Thoracic aorta (tissue), 2 donors: ENCODE measurements around the gene LYZ. TPM values are rescaled to one million over a fixed set of nuclear protein-coding genes. Genes with fewer than 3 reads are reported as not detected.

Experiments
- ATAC-seq: fragments of 150-250 bp; one replicate; pipeline ENCODE4 v1.8.0; 2017; ENCODE audit warnings: low read depth; ENCODE audit not compliant: insufficient number of reproducible peaks, low FRiP score
- DNase-seq: peaks from one replicate; pipeline ENCODE4 v3.0.0-alpha.2; 2020; ENCODE audit warnings: low spot score
- H3K27ac ChIP-seq, 2 donors: fragments of 200-600 bp; sonication (generic); 1 replicate in 1 of 2; 2 replicates in 1 of 2; pipeline ENCODE4 v1.5.1; 2016; ENCODE audit warnings: mild to moderate bottlenecking in 2 of 2, moderate library complexity in 2 of 2
- H3K27me3 ChIP-seq: fragments of 200-600 bp; sonication (generic); replicated peaks from 2 replicates; pipeline ENCODE4 v1.6.0; 2016; ENCODE audit warnings: mild to moderate bottlenecking; ENCODE audit not compliant: insufficient read depth
- H3K36me3 ChIP-seq: fragments of 200-600 bp; sonication (generic); one replicate; pipeline ENCODE4 v1.5.1; 2016
- H3K4me1 ChIP-seq, 2 donors: fragments of 200-600 bp; sonication (generic); 1 replicate in 1 of 2; 2 replicates in 1 of 2; pipeline versions ENCODE4 v1.5.1 to v1.6.0; 2016; ENCODE audit warnings: low read depth in 2 of 2, mild to moderate bottlenecking in 1 of 2; ENCODE audit not compliant: control insufficient read depth in 1 of 2
- H3K4me3 ChIP-seq: fragments of 200-600 bp; sonication (generic); 2 replicates; pipeline ENCODE4 v1.5.1; 2016; ENCODE audit warnings: mild to moderate bottlenecking
- H3K9me3 ChIP-seq: fragments of 200-600 bp; sonication (generic); 2 replicates; pipeline ENCODE4 v1.5.1; 2016
- CTCF ChIP-seq: fragments of 200-600 bp; sonication (generic); IDR thresholded peaks from one replicate; pipeline ENCODE4 v1.5.1; 2019; ENCODE audit warnings: antibody characterized with exemption
- total RNA-seq, 2 donors: library from RNA; depleted of rRNA; stranded (reverse); fragments of >200 nt; gene quantifications; one replicate each; pipeline versions ENCODE4 v1.1.0 to v1.2.3, GENCODE V29; 2016

LYZ gene
- total RNA-seq, 2 donors from 2014 or later, result 91.2 to 99.9 TPM

- TF ChIP-seq CTCF, result no peak
- H3K36me3 ChIP-seq, result no peaks in the 10 kb centered on the region
- H3K27ac ChIP-seq, result no peak overlapping the region
- H3K27me3 ChIP-seq, result no peaks in the 10 kb centered on the region
- no peaks in the 10 kb centered on the region for H3K4me1 ChIP-seq
- no peak for DNase-seq
- no peak overlapping the region for H3K4me3 ChIP-seq
- H3K9me3 ChIP-seq, result no peaks in the 10 kb centered on the region
- ATAC-seq, result no peak
Measured at GRCh38 chr12:69318225-69318624, 30.0 kb upstream of the LYZ start.

DNA sequence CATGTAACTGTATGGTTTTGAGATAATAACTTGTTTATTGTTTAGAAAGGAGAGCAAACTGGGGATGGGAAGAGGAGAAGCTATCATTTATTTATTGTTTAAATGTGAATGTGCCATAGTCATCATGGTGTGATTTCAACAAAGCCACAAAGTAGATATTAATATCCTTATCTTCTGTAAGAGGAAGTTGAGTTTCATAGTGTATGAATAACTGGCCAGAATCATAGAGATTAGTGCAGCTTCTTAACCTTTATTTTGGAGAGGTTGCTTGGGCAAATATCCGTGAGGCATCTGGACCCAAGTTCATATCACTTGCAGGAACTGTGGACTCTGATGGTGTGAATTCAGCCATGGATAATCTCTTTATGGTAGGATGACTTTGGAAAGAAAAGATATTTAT lies 26.8 kb upstream of the LYZ start:
- Histone ChIP-seq H3K27ac (no peak overlapping the region), H3K4me3 (no peak overlapping the region), H3K9me3 (no peaks in the 10 kb centered on the region), H3K36me3 (no peaks in the 10 kb centered on the region), H3K27me3 (no peaks in the 10 kb centered on the region), H3K4me1 (no peaks in the 10 kb centered on the region)
- no peak for ATAC-seq
- TF ChIP-seq CTCF, result no peak
- no peak for DNase-seq

DNA sequence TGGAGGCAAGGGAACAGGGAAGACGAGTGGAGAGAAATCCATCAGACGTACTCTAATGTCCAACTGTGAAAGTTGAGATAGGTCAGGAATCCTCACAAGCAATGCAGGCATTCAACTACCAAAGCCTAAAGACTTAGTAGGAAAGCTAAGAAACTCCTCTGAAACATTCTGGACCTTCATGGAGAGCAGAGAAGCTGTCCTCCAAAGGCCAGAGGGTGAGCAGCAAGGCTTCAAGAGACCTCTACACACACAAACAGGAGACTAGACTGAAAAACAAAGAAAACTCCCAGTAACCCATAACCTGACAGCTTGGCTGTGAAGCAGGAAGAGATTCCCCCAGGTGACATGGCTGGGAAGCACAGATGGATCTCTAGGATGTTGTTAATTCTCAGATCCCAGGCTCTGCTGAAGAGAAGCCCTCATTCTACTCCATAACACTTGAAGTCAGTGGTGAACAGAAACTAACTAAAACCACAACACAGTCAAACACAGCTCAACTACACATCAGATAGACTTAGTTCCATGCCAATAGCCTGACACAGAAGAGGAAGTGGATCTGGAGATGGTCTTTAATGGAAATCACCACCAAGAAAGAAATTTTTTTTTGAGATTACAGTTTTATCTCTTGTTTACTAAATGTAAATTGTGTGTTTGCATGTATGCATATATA lies 23.2 kb upstream of the LYZ start:
- DNase-seq (no peak), ATAC-seq (no peak)
- no peak for TF ChIP-seq CTCF
- Histone ChIP-seq H3K36me3 (no peaks in the 10 kb centered on the region), H3K4me3 (no peak overlapping the region), H3K27me3 (no peaks in the 10 kb centered on the region), H3K27ac (no peak overlapping the region), H3K4me1 (no peaks in the 10 kb centered on the region), H3K9me3 (no peaks in the 10 kb centered on the region)

GRCh38 chr12:69328426-69328825 lies 19.8 kb upstream of the LYZ start:
- H3K36me3 ChIP-seq, result no peaks in the 10 kb centered on the region
- no peaks in the 10 kb centered on the region for H3K27me3 ChIP-seq
- TF ChIP-seq CTCF, result no peak
- no peaks in the 10 kb centered on the region for H3K9me3 ChIP-seq
- ATAC-seq (no peak), DNase-seq (no peak)
- H3K4me1 ChIP-seq, result peaks cover 0 to 10% of the 10 kb centered on the region in 2 donors
- H3K4me3 ChIP-seq, result no peak overlapping the region
- no peak overlapping the region for H3K27ac ChIP-seq

- DNase-seq, result no peak
- no peak for TF ChIP-seq CTCF
- peak overlapping the region; percentile 75 for H3K4me3 ChIP-seq
Measured at GRCh38 chr12:69329669-69330428, 18.3 kb upstream of the LYZ start.

More at GRCh38 chr12:69329669-69330428, 18.3 kb upstream of the LYZ start:
- H3K27me3 ChIP-seq, result no peaks in the 10 kb centered on the region
- H3K4me1 ChIP-seq, result peaks cover 0 to 10% of the 10 kb centered on the region in 2 donors
- no peaks in the 10 kb centered on the region for H3K9me3 ChIP-seq
- H3K36me3 ChIP-seq, result no peaks in the 10 kb centered on the region
- no peak overlapping the region for H3K27ac ChIP-seq
- no peak for ATAC-seq
